Testis (tissue), 2 donors: Measurements from ENCODE around the gene DUSP3.

ENCODE experiments used
- CTCF ChIP-seq, 3 experiments: fragments of 450-650 bp in 2 of 3; fragments of 200-600 bp in 1 of 3; sonication (generic) in 1 of 3; IDR thresholded peaks; one replicate each; pipeline ENCODE4 v1.5.1; 2016 to 2019; ENCODE audit warnings: antibody characterized with exemption in 3 of 3, mild to moderate bottlenecking in 2 of 3, moderate library complexity in 1 of 3
- POLR2A ChIP-seq: fragments of 450-650 bp; IDR thresholded peaks from one replicate; pipeline ENCODE4 v1.6.1; 2017; ENCODE audit warnings: antibody characterized with exemption, mild to moderate bottlenecking, moderate library complexity

DNA sequence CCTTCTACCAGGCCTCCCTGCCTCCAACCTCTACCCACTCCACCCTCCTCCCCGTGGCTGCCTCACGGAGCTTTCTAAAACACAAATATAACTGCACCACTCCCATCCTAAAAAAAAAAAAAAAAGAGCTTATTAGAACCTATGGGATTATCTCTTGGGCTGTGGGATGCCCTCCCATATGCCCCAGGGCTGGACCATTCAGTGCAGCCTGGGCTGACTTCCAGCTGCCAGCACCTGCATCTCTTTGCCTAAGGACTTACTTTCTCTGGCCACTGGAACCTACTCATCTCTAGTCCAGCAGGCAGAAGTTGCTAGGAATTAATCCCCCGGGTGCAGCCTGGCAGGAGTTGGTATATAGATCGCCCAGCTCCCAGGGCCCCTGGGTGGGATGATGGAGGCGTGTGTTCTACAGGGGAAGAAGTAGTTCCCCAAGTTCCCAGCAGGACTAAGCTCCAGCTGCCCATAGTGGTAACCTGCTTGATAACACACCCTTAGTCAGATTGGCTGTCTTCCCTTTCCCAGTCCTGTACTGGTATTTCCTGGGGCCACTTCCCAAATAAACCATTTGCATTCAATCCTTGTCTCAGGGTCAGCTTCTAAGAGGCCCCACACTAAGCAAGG is 43.9 kb upstream of the DUSP3 start:
- TF ChIP-seq CTCF (IDR thresholded peaks at IDR 0.05) (no peak), POLR2A (no peak)
